ENCODE results near the gene HOXB4. TPM values are rescaled to one million over a fixed set of nuclear protein-coding genes. Genes with fewer than 3 reads are reported as not detected.

Gene HOXB4
- total and polyA plus RNA-seq, 2 of the 4 experiments (the other 2 are of a cell fraction), result 2.0 to 8.5 TPM

DNA sequence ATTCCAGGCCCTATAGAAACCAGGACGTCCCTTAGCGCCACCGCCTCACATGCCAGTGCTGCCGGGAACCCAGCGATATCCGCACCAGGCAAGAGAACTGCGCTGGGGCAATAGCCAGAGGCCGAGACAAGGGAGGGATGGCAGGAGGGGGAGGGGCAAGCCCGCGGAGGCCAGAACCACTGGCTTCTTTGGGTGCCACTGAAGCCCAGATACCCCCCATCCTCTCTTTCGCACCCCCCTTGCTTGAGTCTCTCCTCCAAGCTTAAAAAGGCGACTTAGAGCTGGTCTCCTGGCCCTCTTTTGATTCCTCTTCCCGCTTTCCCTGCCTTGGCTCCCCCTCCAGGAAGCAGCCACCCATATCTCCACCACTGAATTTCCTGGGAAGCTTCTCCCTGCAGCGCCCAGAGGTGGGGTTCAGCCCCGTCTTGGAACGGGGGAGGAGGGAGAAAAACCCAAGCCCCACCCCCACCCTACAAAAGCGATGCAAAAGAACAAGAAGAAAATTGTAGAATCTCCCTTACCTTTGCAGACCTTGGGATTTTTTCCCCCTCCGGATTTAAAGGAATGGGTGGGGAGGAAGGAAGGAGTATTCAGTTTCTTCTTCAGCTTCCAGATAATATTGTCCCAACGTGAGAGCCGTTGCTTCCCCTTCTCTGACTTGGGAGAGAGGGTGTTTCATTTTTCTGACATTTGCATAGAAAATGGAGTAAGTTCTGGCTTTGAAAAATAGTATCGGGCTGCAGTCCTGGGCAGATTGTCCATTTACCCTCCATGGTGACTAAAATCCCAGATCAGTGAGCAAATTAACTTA is 26.0 kb upstream of the HOXB4 start:
- H3K4ac ChIP-seq (ENCODE audit: low read depth, low read length), result no peak overlapping the region
- H2AK9ac ChIP-seq (replicated peaks; ENCODE audit: low read depth, low read length, poor library complexity), result no peak overlapping the region
- dilution Hi-C loops (cut with HindIII; ENCODE audit: low sequenced_read_pairs, unreplicated experiment), result no loop called here
- H2AFZ ChIP-seq (replicated peaks; ENCODE audit: low read length, poor library complexity), result no peak overlapping the region
- H2BK5ac ChIP-seq (ENCODE audit: low read depth, low read length, poor library complexity, severe bottlenecking), result no peak overlapping the region
- intact Hi-C loops (cut with micrococcal nuclease), result no loop called here
- in situ Hi-C loops (cut with MboI; ENCODE audit: low sequenced_read_pairs), result no loop called here
- peaks cover 5% of the 10 kb centered on the region for H3K4me1 ChIP-seq (ENCODE audit: control insufficient read depth, insufficient read depth, low read length)
- H3K79me1 ChIP-seq (ENCODE audit: low read depth in 1 of 2, low read length in 2 of 2), result peaks cover 16 to 46% of the 10 kb centered on the region in 2 experiments; a peak in 3 of 4 replicates
- no peak overlapping the region for H3K56ac ChIP-seq (ENCODE audit: extremely low read depth, insufficient read depth, low read length)
- no peak for TF ChIP-seq MAFK (IDR thresholded peaks at IDR 0.05; ENCODE audit: low read depth, low read length)
- TF ChIP-seq SMC3 (IDR thresholded peaks at IDR 0.05; ENCODE audit: low read depth, low read length), result no peak
- no peak for TF ChIP-seq RAD21 (IDR thresholded peaks at IDR 0.05; ENCODE audit: low read length)
- TF ChIP-seq USF2 (IDR thresholded peaks at IDR 0.05; ENCODE audit: low read depth, low read length), result no peak
- no peak for TF ChIP-seq ELK1 (IDR thresholded peaks at IDR 0.05; ENCODE audit: borderline replicate concordance, low read depth, low read length)
- TF ChIP-seq FOS (IDR thresholded peaks at IDR 0.05; ENCODE audit: low read depth, low read length), result no peak
- TF ChIP-seq CHD1 (IDR thresholded peaks at IDR 0.05; ENCODE audit: low read depth, low read length), result no peak
- TF ChIP-seq RFX5 (IDR thresholded peaks at IDR 0.05; ENCODE audit: low read depth, low read length), result no peak
- TF ChIP-seq NFE2L2 (IDR thresholded peaks at IDR 0.05; ENCODE audit: low read depth, low read length), result no peak
- TF ChIP-seq CEBPB (IDR thresholded peaks at IDR 0.05; ENCODE audit: low read depth, low read length), result no peak
- TF ChIP-seq MXI1 (IDR thresholded peaks at IDR 0.05; ENCODE audit: borderline replicate concordance, low read depth, low read length), result no peak
- no peak for TF ChIP-seq MAZ (IDR thresholded peaks at IDR 0.05; ENCODE audit: borderline replicate concordance, low read depth, low read length)
- no peak for TF ChIP-seq POLR2A (IDR thresholded peaks at IDR 0.05; ENCODE audit: low read depth, low read length)
- no peak for TF ChIP-seq RCOR1 (IDR thresholded peaks at IDR 0.05; ENCODE audit: insufficient replicate concordance, low read length)
- TF ChIP-seq, protein P1, sequence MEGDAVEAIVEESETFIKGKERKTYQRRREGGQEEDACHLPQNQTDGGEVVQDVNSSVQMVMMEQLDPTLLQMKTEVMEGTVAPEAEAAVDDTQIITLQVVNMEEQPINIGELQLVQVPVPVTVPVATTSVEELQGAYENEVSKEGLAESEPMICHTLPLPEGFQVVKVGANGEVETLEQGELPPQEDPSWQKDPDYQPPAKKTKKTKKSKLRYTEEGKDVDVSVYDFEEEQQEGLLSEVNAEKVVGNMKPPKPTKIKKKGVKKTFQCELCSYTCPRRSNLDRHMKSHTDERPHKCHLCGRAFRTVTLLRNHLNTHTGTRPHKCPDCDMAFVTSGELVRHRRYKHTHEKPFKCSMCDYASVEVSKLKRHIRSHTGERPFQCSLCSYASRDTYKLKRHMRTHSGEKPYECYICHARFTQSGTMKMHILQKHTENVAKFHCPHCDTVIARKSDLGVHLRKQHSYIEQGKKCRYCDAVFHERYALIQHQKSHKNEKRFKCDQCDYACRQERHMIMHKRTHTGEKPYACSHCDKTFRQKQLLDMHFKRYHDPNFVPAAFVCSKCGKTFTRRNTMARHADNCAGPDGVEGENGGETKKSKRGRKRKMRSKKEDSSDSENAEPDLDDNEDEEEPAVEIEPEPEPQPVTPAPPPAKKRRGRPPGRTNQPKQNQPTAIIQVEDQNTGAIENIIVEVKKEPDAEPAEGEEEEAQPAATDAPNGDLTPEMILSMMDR (conservative IDR thresholded peaks at IDR 0.05; ENCODE audit: low read depth, low read length), result no peak
- no peak overlapping the region for H4K5ac ChIP-seq (ENCODE audit: low read depth, low read length)
- H3K27ac ChIP-seq (ENCODE audit: insufficient read depth, low read length), result no peak overlapping the region
- no peak overlapping the region for H3K23ac ChIP-seq (ENCODE audit: low read depth, low read length)
- H2BK120ac ChIP-seq (ENCODE audit: low read depth, low read length), result no peak overlapping the region
- H3K9me1 ChIP-seq (ENCODE audit: insufficient read depth, low read length), result 0 out of 2 replicates have a peak, but pooled peaks cover 3% of the 10 kb centered on the region
- H3K14ac ChIP-seq (replicated peaks; ENCODE audit: low read depth, low read length), result no peak overlapping the region
- H2BK15ac ChIP-seq (ENCODE audit: low read depth, low read length), result no peak overlapping the region
- no TSS peak for BruUV-seq (replicated peaks)
- WGBS, 2 experiments (ENCODE audit: extremely low coverage in 2 of 2, insufficient read length in 1 of 2), result 80% methylated on average over 4 of the region's 21 CpGs; no CpG with 5 or more reads in 1 of the 2 experiments
- CTCF ChIA-PET, result no interaction called here
- H3K27me3 ChIP-seq (ENCODE audit: control insufficient read depth, insufficient read depth, low read length), result no peaks in the 10 kb centered on the region
- no peak overlapping the region for H2AK5ac ChIP-seq (ENCODE audit: low read depth, low read length)
- H4K20me1 ChIP-seq (ENCODE audit: insufficient read depth, low read length), result peaks cover 7% of the 10 kb centered on the region; the same call in 1 of the 2 replicates
- no peak overlapping the region for H3K18ac ChIP-seq (ENCODE audit: low read depth, low read length)
- POLR2A ChIA-PET (ENCODE audit: unreplicated experiment), result no interaction called here
- ATAC-seq (ENCODE audit: low read depth) (no peak), DNase-seq (no peak)
- no peak overlapping the region for H4K8ac ChIP-seq (ENCODE audit: low read depth in 2 of 2, low read length in 2 of 2)
- H2BK20ac ChIP-seq (ENCODE audit: low read depth, low read length), result no peak overlapping the region
- no peak overlapping the region for H3K4me3 ChIP-seq (ENCODE audit: insufficient read depth, low read depth, low read length)
- H3K9me3 ChIP-seq (ENCODE audit: control insufficient read depth, insufficient read depth, low read length), result no peaks in the 10 kb centered on the region
- H3K36me3 ChIP-seq (ENCODE audit: control insufficient read depth, insufficient read depth, low read length), result peaks cover 7% of the 10 kb centered on the region
- H3K9ac ChIP-seq (ENCODE audit: low read depth, low read length), result no peak overlapping the region
- no peak overlapping the region for H3K4me2 ChIP-seq (ENCODE audit: low read depth, low read length)
- no peak overlapping the region for H4K91ac ChIP-seq (ENCODE audit: insufficient read depth, low read depth, low read length)
